Thymus (tissue), 11 donors: ENCODE data around the gene SCP2. TPM values are rescaled to one million over a fixed set of nuclear protein-coding genes. Genes with fewer than 3 reads are reported as not detected.

Source experiments
- DNase-seq, 9 donors: peaks; one replicate each; pipeline ENCODE4 v3.0.0-alpha.2; 2013; ENCODE audit warnings: low spot score in 9 of 9, low read depth in 6 of 9, missing footprints in 1 of 9
- H3K27ac ChIP-seq, 2 donors: one replicate each; pipeline ENCODE4 v1.5.1; 2013; ENCODE audit warnings: control low read depth in 1 of 2, low read depth in 1 of 2, low read length in 1 of 2, mild to moderate bottlenecking in 1 of 2, moderate library complexity in 1 of 2
- H3K27me3 ChIP-seq, 2 donors: one replicate each; pipeline ENCODE4 v1.5.1; 2013; ENCODE audit warnings: low read length in 1 of 2; ENCODE audit not compliant: control insufficient read depth in 2 of 2, insufficient read depth in 1 of 2
- H3K36me3 ChIP-seq, 2 donors: one replicate each; pipeline ENCODE4 v1.5.1; 2013; ENCODE audit warnings: low read length in 1 of 2, mild to moderate bottlenecking in 1 of 2, moderate library complexity in 1 of 2; ENCODE audit not compliant: control insufficient read depth in 2 of 2, insufficient read depth in 2 of 2
- H3K4me1 ChIP-seq, 2 donors: one replicate each; pipeline ENCODE4 v1.5.1; 2013; ENCODE audit warnings: low read length in 2 of 2; ENCODE audit not compliant: control insufficient read depth in 2 of 2, insufficient read depth in 2 of 2
- H3K4me3 ChIP-seq, 2 donors: one replicate each; pipeline ENCODE4 v1.5.1; 2013; ENCODE audit warnings: low read length in 2 of 2, control low read depth in 1 of 2, mild to moderate bottlenecking in 1 of 2
- H3K9me3 ChIP-seq, 2 donors: one replicate each; pipeline ENCODE4 v1.5.1; 2013; ENCODE audit warnings: low read length in 1 of 2, mild to moderate bottlenecking in 1 of 2; ENCODE audit not compliant: control insufficient read depth in 2 of 2, insufficient read depth in 1 of 2
- WGBS: extraction: QIAGEN DNeasy Blood & Tissue Kit; methylation state at CpG from one replicate; pipeline ENCODE4 v1.1.7; 2013; 5-methylcytosine and 5-hydroxymethylcytosine counted together
- polyA plus RNA-seq: library from polyadenylated mRNA; stranded (reverse); fragments of 200-250 nt; gene quantifications from one replicate; pipeline ENCODE4 v1.2.3, GENCODE V29; 2013
- total RNA-seq: library from RNA; stranded (reverse); fragments of 120-200 nt; gene quantifications from one replicate; pipeline ENCODE4 v1.2.4, GENCODE V29; 2013
- donor health status: healthy.

The SCP2 gene
- total and polyA plus RNA-seq, 2 donors: 141 to 179 TPM

GRCh38 chr1:53011175-53011574 is 84.1 kb downstream of the SCP2 start:
- WGBS: 83% methylated on average over 4 of the region's 4 CpGs
- H3K4me3 ChIP-seq: no peak overlapping the region
- H3K27ac ChIP-seq: no peak overlapping the region
- DNase-seq: no peak
- no peaks in the 10 kb centered on the region for H3K9me3 ChIP-seq
- H3K4me1 ChIP-seq: peaks cover 7 to 8% of the 10 kb centered on the region in 2 donors
- H3K36me3 ChIP-seq: no peaks in the 10 kb centered on the region
- H3K27me3 ChIP-seq: no peaks in the 10 kb centered on the region

GRCh38 chr1:53014791-53015507 is 87.9 kb downstream of the SCP2 start:
- no peaks in the 10 kb centered on the region for H3K36me3 ChIP-seq
- DNase-seq: peak; percentile 74 to 97 (median 89)
- peak overlapping the region; percentile 64 to 69 for H3K27ac ChIP-seq
- H3K4me1 ChIP-seq: peaks cover 7 to 8% of the 10 kb centered on the region in 2 donors
- 3% methylated on average over 9 of the region's 9 CpGs for WGBS
- peak overlapping the region; percentile 58 to 60 for H3K4me3 ChIP-seq
- H3K27me3 ChIP-seq: no peaks in the 10 kb centered on the region
- no peaks in the 10 kb centered on the region for H3K9me3 ChIP-seq

- peak overlapping the region in 1 of 2 donors; percentile 64 for H3K27ac ChIP-seq
- no peaks in the 10 kb centered on the region for H3K27me3 ChIP-seq
- H3K36me3 ChIP-seq: no peaks in the 10 kb centered on the region
- peaks cover 7 to 8% of the 10 kb centered on the region in 2 donors for H3K4me1 ChIP-seq
- no peaks in the 10 kb centered on the region for H3K9me3 ChIP-seq
- WGBS: 49% methylated on average over 3 of the region's 3 CpGs
- H3K4me3 ChIP-seq: peak overlapping the region; percentile 58 to 60
- DNase-seq: no peak
Observed at GRCh38 chr1:53015508-53015860, 88.4 kb downstream of the SCP2 start.

GRCh38 chr1:53016705-53017104 is 89.6 kb downstream of the SCP2 start:
- no peak overlapping the region for H3K4me3 ChIP-seq
- no peak overlapping the region for H3K27ac ChIP-seq
- H3K9me3 ChIP-seq: no peaks in the 10 kb centered on the region
- no peak for DNase-seq
- no peaks in the 10 kb centered on the region for H3K36me3 ChIP-seq
- 99% methylated on average over 1 of the region's 1 CpG for WGBS
- H3K27me3 ChIP-seq: no peaks in the 10 kb centered on the region
- H3K4me1 ChIP-seq: peaks cover 7 to 8% of the 10 kb centered on the region in 2 donors

- no peaks in the 10 kb centered on the region for H3K27me3 ChIP-seq
- WGBS: 56% methylated on average over 5 of the region's 5 CpGs
- no peaks in the 10 kb centered on the region for H3K9me3 ChIP-seq
- H3K27ac ChIP-seq: no peak overlapping the region
- no peak overlapping the region for H3K4me3 ChIP-seq
- H3K4me1 ChIP-seq: peaks cover 9 to 13% of the 10 kb centered on the region in 2 donors
- H3K36me3 ChIP-seq: peaks cover 0 to 4% of the 10 kb centered on the region in 2 donors
- DNase-seq: no peak
Observed at GRCh38 chr1:53020588-53020987, 93.5 kb downstream of the SCP2 start.

- H3K9me3 ChIP-seq: no peaks in the 10 kb centered on the region
Observed at GRCh38 chr1:53022179-53022578, 95.1 kb downstream of the SCP2 start.

GRCh38 chr1:53023546-53023945 is 96.5 kb downstream of the SCP2 start:
- Histone ChIP-seq H3K27ac (no peak overlapping the region), H3K4me3 (no peak overlapping the region), H3K9me3 (no peaks in the 10 kb centered on the region), H3K36me3 (peaks cover 0 to 6% of the 10 kb centered on the region in 2 donors), H3K4me1 (peaks cover 8 to 12% of the 10 kb centered on the region in 2 donors), H3K27me3 (no peaks in the 10 kb centered on the region)
- DNase-seq: no peak
- 94% methylated on average over 3 of the region's 3 CpGs for WGBS

More at GRCh38 chr1:53022179-53022578, 95.1 kb downstream of the SCP2 start:
- H3K27ac ChIP-seq: no peak overlapping the region
- DNase-seq: no peak
- peaks cover 8 to 12% of the 10 kb centered on the region in 2 donors for H3K4me1 ChIP-seq
- no peaks in the 10 kb centered on the region for H3K27me3 ChIP-seq
- no peak overlapping the region for H3K4me3 ChIP-seq
- H3K36me3 ChIP-seq: peaks cover 0 to 6% of the 10 kb centered on the region in 2 donors
- 100% methylated on average over 1 of the region's 1 CpG for WGBS

- peaks cover 8 to 12% of the 10 kb centered on the region in 2 donors for H3K4me1 ChIP-seq
- no peaks in the 10 kb centered on the region for H3K27me3 ChIP-seq
Observed at GRCh38 chr1:53024117-53024516, 97.0 kb downstream of the SCP2 start.

GRCh38 chr1:53025034-53025768 is 98.1 kb downstream of the SCP2 start:
- no peak overlapping the region for H3K4me3 ChIP-seq
- H3K27me3 ChIP-seq: no peaks in the 10 kb centered on the region
- peaks cover 8 to 12% of the 10 kb centered on the region in 2 donors for H3K4me1 ChIP-seq
- no peak overlapping the region for H3K27ac ChIP-seq
- 98% methylated on average over 2 of the region's 2 CpGs for WGBS
- peaks cover 0 to 11% of the 10 kb centered on the region in 2 donors for H3K36me3 ChIP-seq
- no peaks in the 10 kb centered on the region for H3K9me3 ChIP-seq
- DNase-seq: no peak

More at GRCh38 chr1:53024117-53024516, 97.0 kb downstream of the SCP2 start:
- Histone ChIP-seq H3K9me3 (no peaks in the 10 kb centered on the region), H3K36me3 (peaks cover 0 to 6% of the 10 kb centered on the region in 2 donors), H3K4me3 (no peak overlapping the region), H3K27ac (no peak overlapping the region)
- DNase-seq: peak in 2 of 9 donors; percentile 13 to 39
